ENCODE results near the gene NR5A1.

DNA sequence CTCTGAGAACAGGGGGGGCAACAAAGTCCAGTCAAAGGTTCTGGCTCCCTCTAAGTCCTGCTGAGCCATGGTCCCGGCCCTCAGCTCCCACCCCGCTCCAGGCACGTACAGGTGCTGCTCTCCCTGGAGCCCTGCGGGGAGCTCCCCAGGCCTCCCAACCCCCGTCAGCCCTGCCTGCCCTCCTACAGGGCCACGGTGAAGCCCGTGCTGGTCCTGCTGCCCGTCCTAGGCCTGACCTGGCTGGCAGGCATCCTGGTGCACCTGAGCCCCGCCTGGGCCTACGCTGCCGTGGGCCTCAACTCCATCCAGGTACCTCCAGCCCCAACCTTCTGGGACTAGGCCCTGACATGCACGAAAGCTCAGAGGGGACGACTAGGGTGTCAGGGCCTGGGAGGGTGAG, 36.9 kb downstream of the NR5A1 start:
- TF ChIP-seq, protein P1, sequence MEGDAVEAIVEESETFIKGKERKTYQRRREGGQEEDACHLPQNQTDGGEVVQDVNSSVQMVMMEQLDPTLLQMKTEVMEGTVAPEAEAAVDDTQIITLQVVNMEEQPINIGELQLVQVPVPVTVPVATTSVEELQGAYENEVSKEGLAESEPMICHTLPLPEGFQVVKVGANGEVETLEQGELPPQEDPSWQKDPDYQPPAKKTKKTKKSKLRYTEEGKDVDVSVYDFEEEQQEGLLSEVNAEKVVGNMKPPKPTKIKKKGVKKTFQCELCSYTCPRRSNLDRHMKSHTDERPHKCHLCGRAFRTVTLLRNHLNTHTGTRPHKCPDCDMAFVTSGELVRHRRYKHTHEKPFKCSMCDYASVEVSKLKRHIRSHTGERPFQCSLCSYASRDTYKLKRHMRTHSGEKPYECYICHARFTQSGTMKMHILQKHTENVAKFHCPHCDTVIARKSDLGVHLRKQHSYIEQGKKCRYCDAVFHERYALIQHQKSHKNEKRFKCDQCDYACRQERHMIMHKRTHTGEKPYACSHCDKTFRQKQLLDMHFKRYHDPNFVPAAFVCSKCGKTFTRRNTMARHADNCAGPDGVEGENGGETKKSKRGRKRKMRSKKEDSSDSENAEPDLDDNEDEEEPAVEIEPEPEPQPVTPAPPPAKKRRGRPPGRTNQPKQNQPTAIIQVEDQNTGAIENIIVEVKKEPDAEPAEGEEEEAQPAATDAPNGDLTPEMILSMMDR (IDR thresholded peaks at IDR 0.05; ENCODE audit: low read length), result no peak
- TF ChIP-seq EZH2phosphoT487 (IDR thresholded peaks at IDR 0.05; ENCODE audit: low read length) (no peak), EZH2 (optimal IDR thresholded peaks at IDR 0.05; ENCODE audit: low read depth, low read length) (no peak)
